ENCODE results near the gene SLC27A1. TPM values are rescaled to one million over a fixed set of nuclear protein-coding genes. Genes with fewer than 3 reads are reported as not detected.
A peak's percentile ranks its signal among the peaks of the same experiment; 100 is the strongest.
"Not testable (repeated sequence)": the region's sequence is repeated elsewhere in the genome, so short reads cannot be mapped to it uniquely, and the experiment has no call there.

SLC27A1 gene
- polyA plus RNA-seq, 3 donors = 9.7 to 10.8 (median 10.3) TPM

- no peak for DNase-seq (ENCODE audit: low read depth in 3 of 3, low spot score in 2 of 3)
Measured at GRCh38 chr19:17484520-17485185, 14.3 kb downstream of the SLC27A1 start.

GRCh38 chr19:17486545-17487240 lies 16.4 kb downstream of the SLC27A1 start:
- no peak for DNase-seq (ENCODE audit: low read depth in 3 of 3, low spot score in 2 of 3)

GRCh38 chr19:17487284-17488121 lies 17.2 kb downstream of the SLC27A1 start:
- no peak for DNase-seq (ENCODE audit: low read depth in 3 of 3, low spot score in 2 of 3)

GRCh38 chr19:17488593-17489391 lies 18.5 kb downstream of the SLC27A1 start:
- DNase-seq (ENCODE audit: low read depth in 3 of 3, low spot score in 2 of 3) = peak in 1 of 3 donors; percentile 60

GRCh38 chr19:17489392-17490030 lies 19.2 kb downstream of the SLC27A1 start:
- no peak for DNase-seq (ENCODE audit: low read depth in 3 of 3, low spot score in 2 of 3)

GRCh38 chr19:17490411-17490810 lies 20.1 kb downstream of the SLC27A1 start:
- no peak for DNase-seq (ENCODE audit: low read depth in 3 of 3, low spot score in 2 of 3)

- DNase-seq (ENCODE audit: low read depth in 3 of 3, low spot score in 2 of 3) = no peak
Measured at GRCh38 chr19:17491287-17491686, 21.0 kb downstream of the SLC27A1 start.

GRCh38 chr19:17495639-17496296 lies 25.4 kb downstream of the SLC27A1 start:
- no peak for DNase-seq (ENCODE audit: low read depth in 3 of 3, low spot score in 2 of 3)

GRCh38 chr19:17496337-17496997 lies 26.1 kb downstream of the SLC27A1 start:
- DNase-seq (ENCODE audit: low read depth in 3 of 3, low spot score in 2 of 3) = no peak

GRCh38 chr19:17497149-17497798 lies 26.9 kb downstream of the SLC27A1 start:
- no peak for DNase-seq (ENCODE audit: low read depth in 3 of 3, low spot score in 2 of 3)

GRCh38 chr19:17499025-17499424 lies 28.7 kb downstream of the SLC27A1 start:
- not testable (repeated sequence) for DNase-seq (ENCODE audit: low read depth in 3 of 3, low spot score in 2 of 3)

GRCh38 chr19:17499648-17500446 lies 29.5 kb downstream of the SLC27A1 start:
- no peak for DNase-seq (ENCODE audit: low read depth in 3 of 3, low spot score in 2 of 3)

- no peak for DNase-seq (ENCODE audit: low read depth in 3 of 3, low spot score in 2 of 3)
Measured at GRCh38 chr19:17500447-17501198, 30.3 kb downstream of the SLC27A1 start.

- no peak for DNase-seq (ENCODE audit: low read depth in 3 of 3, low spot score in 2 of 3)
Measured at GRCh38 chr19:17503240-17503639, 32.9 kb downstream of the SLC27A1 start.

- no peak for DNase-seq (ENCODE audit: low read depth in 3 of 3, low spot score in 2 of 3)
Measured at GRCh38 chr19:17504030-17504429, 33.7 kb downstream of the SLC27A1 start.

GRCh38 chr19:17504456-17504855 lies 34.1 kb downstream of the SLC27A1 start:
- no peak for DNase-seq (ENCODE audit: low read depth in 3 of 3, low spot score in 2 of 3)

GRCh38 chr19:17505223-17505622 lies 34.9 kb downstream of the SLC27A1 start:
- DNase-seq (ENCODE audit: low read depth in 3 of 3, low spot score in 2 of 3) = no peak
